HG02623 (cell line): Measurements from ENCODE around the gene ARFGAP3.
"Not testable (repeated sequence)": the region's sequence is repeated elsewhere in the genome, so short reads cannot be mapped to it uniquely, and the experiment has no call there.

Experiments
- ATAC-seq: cut with Tn5 transposase; IDR thresholded peaks from one replicate; pipeline ENCODE4 v1.9.1; 2021; ENCODE audit warnings: moderate library complexity; ENCODE audit not compliant: unreplicated experiment

The ARFGAP3 gene

DNA sequence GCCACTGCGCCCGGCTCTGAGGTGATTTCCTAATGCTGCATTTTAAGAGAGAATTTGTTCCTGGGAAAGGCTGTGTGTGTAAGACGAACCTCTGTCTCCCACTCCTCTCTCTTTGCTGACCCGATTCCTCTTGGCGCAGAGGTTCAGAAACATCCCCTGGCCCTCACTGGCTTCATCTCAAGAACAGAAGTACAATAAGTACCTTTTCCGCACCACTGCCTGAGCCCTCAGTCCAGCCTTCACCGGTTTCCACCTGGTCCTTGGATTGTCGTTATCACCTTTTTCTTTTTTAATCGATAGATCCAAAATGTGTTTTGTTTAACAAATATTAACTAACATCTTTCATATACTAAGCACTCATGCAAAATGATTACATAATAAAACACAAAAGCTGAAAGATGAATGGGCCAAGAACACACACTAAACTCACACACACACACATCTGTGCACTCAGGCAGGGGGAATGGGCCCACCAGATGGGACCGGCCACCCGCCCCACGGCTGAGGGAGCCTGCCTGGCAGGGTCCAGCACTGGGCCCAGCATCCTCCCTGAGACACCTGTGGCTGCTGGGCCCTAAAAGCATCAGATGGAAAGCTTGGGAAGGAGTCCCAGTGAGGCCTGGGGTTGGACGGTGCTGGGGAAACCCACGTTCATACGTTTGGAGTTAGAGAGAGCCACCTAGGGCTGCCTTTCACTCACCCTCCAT lies 86.0 kb downstream of the ARFGAP3 start:
- ATAC-seq = no peak

- no peak for ATAC-seq
These were observed 86.7 kb downstream of the ARFGAP3 start for GRCh38 chr22:42770448-42770726.

DNA sequence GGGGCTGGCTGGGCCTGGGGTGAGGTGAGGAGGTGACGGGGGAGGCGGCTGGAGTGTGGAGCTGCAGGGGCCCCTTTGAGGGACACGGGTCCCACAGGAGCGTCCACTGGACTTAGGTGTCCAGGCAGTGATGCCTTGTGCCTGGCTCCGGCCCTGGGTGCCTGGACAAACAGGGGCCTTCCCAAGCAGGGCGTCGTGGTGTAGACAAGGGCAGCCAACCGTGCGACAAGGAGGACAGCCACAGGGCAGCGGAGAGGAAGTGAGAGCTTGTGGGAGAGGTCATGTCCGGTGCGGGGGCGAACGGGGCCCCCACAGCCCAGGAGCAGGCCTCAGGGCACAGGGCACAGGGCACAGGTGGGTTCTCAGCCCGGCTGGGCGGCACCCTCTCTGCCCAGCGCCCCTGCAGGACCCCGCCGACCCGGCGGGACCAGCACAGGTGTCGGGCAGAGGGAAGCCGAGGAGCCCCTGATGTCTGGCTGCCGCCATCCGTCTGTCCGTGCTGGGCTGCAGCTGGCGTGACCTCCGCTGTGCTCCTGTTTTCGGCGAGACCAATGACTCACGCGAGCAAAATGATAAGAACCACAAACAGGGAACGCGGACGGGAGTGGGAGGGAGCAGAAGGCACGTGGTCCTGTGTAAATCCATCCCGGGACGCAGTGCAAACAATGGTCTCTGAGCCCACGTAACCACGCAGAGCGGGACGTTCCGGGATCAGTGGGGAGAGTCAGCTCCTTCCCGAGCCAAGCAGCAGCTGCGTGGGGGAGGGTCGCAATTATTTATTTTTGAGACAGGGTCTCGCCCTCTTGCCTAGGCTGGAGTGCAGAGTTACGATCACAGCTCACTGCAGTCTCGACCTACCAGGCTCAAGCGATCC lies 87.3 kb downstream of the ARFGAP3 start:
- peak; percentile 72 for ATAC-seq

- ATAC-seq = no peak
These were observed 87.9 kb downstream of the ARFGAP3 start for GRCh38 chr22:42769238-42769573.

GRCh38 chr22:42768385-42769035 lies 88.6 kb downstream of the ARFGAP3 start:
- no peak for ATAC-seq

- ATAC-seq = no peak
These were observed 90.2 kb downstream of the ARFGAP3 start for GRCh38 chr22:42766860-42767259.

GRCh38 chr22:42764895-42765363 lies 92.1 kb downstream of the ARFGAP3 start:
- ATAC-seq = no peak

- no peak for ATAC-seq
These were observed 93.0 kb downstream of the ARFGAP3 start for GRCh38 chr22:42763965-42764480.

DNA sequence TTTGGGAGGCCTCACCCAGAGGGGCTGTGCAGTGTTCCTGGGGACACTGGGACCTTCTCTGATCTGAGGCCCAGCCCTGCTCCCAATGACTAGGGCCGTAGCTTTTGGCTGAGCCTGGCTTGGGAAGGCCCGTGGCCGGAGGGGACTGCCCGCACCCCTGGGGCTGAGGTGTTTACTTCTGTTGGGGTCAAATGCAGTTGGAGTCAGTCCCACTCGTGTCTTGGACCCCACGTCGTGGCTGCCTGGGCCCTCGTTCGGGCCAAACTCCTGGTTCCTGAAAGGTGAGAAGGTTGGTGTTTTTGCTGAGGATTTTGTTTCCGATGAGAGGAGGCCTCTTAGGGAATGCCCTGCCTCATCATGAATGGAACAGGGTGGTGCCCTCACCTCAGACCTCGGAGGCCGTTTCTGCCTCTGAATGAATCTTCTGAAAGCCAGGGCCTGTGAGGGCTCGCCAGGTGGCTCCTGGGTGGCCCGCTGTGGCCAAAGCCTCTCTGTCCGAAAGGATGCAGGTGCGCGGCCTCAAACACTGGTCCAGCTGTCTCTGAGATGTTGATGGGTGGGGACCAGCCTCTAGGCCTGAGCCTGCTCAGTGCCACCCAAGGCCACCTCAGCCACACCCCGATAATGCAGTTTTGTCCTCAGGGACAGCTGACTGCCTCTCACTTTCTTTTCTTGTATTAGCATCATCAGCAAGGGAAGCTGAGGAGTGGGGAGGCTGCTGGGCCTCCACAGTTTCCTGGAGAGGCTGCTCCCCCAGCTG lies 96.1 kb downstream of the ARFGAP3 start:
- ATAC-seq = no peak

DNA sequence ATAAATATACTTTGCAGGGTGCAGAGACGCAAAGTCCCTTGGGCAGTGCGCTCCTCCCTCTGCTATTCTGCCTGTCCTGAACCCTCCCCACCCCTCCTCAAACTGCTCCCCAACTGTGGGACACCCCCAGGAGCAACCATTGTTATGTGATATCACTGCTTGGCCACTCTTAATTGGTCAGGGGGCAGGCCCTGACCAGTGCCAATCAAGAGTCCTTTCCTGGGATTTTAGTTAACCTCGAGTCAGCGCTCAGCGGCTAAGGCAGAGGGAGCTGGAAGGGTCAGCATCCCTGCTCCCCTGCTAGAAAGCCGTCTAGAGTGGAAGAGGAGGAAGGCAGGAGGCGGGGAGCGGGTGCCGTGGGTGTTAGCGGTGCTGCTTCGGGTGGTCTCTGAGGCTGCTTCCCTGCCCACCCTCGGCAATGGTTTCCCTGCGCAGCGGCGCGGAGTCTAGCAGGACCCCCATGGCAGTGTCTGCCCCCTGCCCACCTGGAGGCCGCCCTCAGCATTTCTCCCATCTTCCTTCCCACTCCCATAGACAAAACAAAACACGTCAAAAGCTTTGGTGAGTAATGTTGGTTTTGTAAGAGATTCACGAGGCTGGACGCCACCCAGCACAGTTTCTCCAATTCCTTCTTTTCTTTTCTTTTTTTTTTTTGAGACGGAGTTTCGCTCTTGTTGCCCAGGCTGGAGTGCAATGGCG lies 98.0 kb downstream of the ARFGAP3 start:
- no peak for ATAC-seq

GRCh38 chr22:42755553-42755952 lies 101.5 kb downstream of the ARFGAP3 start:
- not testable (repeated sequence) for ATAC-seq

DNA sequence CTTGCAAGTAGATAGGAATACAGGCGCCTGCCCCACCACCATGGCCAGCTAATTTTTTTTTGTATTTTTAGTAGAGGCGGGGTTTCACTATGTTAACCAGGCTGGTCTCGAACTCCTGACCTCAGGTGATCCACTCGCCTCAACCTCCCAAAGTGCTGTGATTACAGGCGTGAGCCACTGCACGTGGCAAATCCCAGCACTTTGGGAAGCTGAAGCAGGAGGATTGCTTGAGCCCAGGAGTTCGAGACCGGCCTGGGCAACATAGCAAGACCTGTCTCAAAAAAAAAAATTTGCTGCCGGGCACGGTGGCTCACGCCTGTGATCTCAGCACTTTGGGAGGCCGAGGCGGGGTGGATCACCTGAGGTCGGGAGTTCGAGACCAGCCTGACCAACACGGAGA lies 102.0 kb downstream of the ARFGAP3 start:
- not testable (repeated sequence) for ATAC-seq

- no peak for ATAC-seq
These were observed 102.4 kb downstream of the ARFGAP3 start for GRCh38 chr22:42754658-42755057.

- no peak for ATAC-seq
These were observed 104.2 kb downstream of the ARFGAP3 start for GRCh38 chr22:42752912-42753311.

GRCh38 chr22:42752230-42752746 lies 104.8 kb downstream of the ARFGAP3 start:
- ATAC-seq = no peak

DNA sequence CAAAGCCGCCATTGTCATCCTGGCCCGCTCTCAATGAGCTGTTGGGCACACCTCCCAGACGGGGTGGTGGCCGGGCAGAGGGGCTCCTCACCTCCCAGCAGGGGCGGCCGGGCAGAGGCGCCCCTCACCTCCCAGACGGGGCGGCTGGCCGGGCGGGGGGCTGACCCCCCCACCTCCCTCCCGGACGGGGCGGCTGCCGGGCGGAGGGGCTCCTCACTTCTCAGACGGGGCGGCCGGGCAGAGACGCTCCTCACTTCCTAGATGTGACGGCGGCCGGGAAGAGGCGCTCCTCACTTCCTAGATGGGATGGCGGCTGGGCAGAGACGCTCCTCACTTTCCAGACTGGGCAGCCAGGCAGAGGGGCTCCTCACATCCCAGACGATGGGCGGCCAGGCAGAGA lies 106.7 kb downstream of the ARFGAP3 start:
- ATAC-seq = not testable (repeated sequence)

DNA sequence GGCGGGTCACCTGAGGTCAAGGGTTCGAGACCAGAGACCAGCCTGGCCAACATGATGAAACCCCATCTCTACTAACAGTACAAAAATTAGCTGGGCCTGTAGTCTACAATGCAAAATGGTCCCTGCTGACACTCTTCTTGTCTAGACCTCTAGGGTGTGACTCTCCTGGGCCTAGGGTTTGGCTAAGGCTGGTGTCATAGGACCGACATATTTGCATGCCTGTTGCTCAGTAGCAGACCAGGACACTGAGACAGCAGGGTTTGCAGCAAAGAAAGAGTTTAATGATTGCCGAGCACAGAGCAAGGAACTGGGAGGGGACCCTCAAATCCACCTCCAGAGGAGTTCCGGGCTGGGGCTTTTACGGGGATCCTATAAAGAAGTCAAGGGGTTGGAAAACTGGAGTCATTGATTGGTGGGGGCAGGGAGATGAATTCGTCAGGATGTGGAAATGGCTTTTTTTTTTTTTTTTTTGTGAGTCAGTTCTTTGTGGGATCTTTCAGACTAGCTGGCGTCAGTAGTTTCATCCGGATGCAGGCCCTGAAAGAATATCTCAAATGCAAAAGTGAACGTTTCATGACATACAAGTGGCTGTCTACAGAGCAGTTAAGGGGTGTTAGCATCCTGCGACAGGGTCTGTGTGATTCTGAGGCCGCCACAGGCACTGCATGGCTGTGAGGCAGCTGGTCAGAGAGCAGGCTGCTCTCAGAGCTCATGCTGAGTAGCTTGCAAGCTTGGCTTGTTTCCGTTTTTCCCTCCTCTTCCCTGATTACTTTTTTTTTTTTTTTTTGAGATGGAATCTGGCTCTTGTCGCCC lies 109.2 kb downstream of the ARFGAP3 start:
- ATAC-seq = no peak
